HepG2 (cell line): Measurements from ENCODE around the gene DLL3. TPM values are rescaled to one million over a fixed set of nuclear protein-coding genes. Genes with fewer than 3 reads are reported as not detected.

Source experiments
- ARNT2 ChIP-seq: sonication (generic); formaldehyde crosslinking; IDR thresholded peaks from 2 replicates; pipeline ENCODE4 v1.8.0; 2022; ENCODE audit warnings: mild to moderate bottlenecking, low read depth, missing genetic modification reagents, moderate library complexity
- ASH2L ChIP-seq: fragments of 300-600, 200-600 bp; sonication (generic); IDR thresholded peaks from 2 replicates; pipeline ENCODE4 v1.7.0; 2017; ENCODE audit warnings: low read depth, mild to moderate bottlenecking, moderate library complexity, mixed read lengths, low read length; ENCODE audit not compliant: insufficient read length
- ATF7 ChIP-seq, 2 experiments: fragments of 450-650 bp in 1 of 2; sonication (generic) in 1 of 2; formaldehyde crosslinking in 1 of 2; IDR thresholded peaks; 2 replicates each; pipeline versions ENCODE4 v1.4.0 to v1.6.1; 2016 to 2020; ENCODE audit warnings: antibody characterized with exemption in 1 of 2, mild to moderate bottlenecking in 1 of 2, missing genetic modification reagents in 1 of 2
- CBFB ChIP-seq: sonication (generic); formaldehyde crosslinking; IDR thresholded peaks from 2 replicates; pipeline ENCODE4 v1.4.0; 2020; ENCODE audit warnings: missing genetic modification reagents
- CHCHD3 ChIP-seq: sonication (generic); formaldehyde crosslinking; IDR thresholded peaks from 2 replicates; pipeline ENCODE4 v1.8.0; 2022; ENCODE audit warnings: mild to moderate bottlenecking, missing genetic modification reagents, moderate library complexity
- DR1 ChIP-seq: sonication (generic); formaldehyde crosslinking; IDR thresholded peaks from 2 replicates; pipeline ENCODE4 v1.8.0; 2021; ENCODE audit warnings: mild to moderate bottlenecking, missing genetic modification reagents, inconsistent platforms
- FIP1L1 ChIP-seq: fragments of 200-400 bp; formaldehyde crosslinking; IDR thresholded peaks from 2 replicates; pipeline ENCODE4 v1.6.1; 2018; ENCODE audit warnings: low read depth, mild to moderate bottlenecking, low read length, moderate library complexity, borderline replicate concordance; ENCODE audit not compliant: insufficient read depth
- FOXC1 ChIP-seq: sonication (generic); formaldehyde crosslinking; IDR thresholded peaks from 2 replicates; pipeline ENCODE4 v1.8.0; 2022; ENCODE audit warnings: mild to moderate bottlenecking, missing genetic modification reagents, borderline replicate concordance
- FOXP1 ChIP-seq, 2 experiments: fragments of 450-650 bp in 1 of 2; IDR thresholded peaks; 2 replicates each; pipeline ENCODE4 v1.6.1; 2017 to 2018; ENCODE audit warnings: antibody characterized with exemption in 1 of 2
- IRF2 ChIP-seq: IDR thresholded peaks from 2 replicates; pipeline ENCODE4 v1.6.1; 2018; ENCODE audit warnings: missing genetic modification reagents, missing compliant biosample characterization
- MTERF4 ChIP-seq: sonication (generic); formaldehyde crosslinking; IDR thresholded peaks from 2 replicates; pipeline ENCODE4 v1.8.0; 2023; ENCODE audit warnings: mild to moderate bottlenecking, missing genetic modification reagents
- MYC ChIP-seq: sonication (generic); formaldehyde crosslinking; IDR thresholded peaks from 2 replicates; pipeline ENCODE4 v1.9.0; 2021; ENCODE audit warnings: missing genetic modification reagents, borderline replicate concordance
- NAIF1 ChIP-seq: sonication (generic); formaldehyde crosslinking; IDR thresholded peaks from 2 replicates; pipeline ENCODE4 v1.5.0; 2020; ENCODE audit warnings: mild to moderate bottlenecking, missing genetic modification reagents, borderline replicate concordance
- NR0B2 ChIP-seq: sonication (generic); formaldehyde crosslinking; IDR thresholded peaks from 2 replicates; pipeline ENCODE4 v1.4.0; 2020; ENCODE audit warnings: mild to moderate bottlenecking, missing genetic modification reagents
- NR3C1 ChIP-seq: sonication (generic); formaldehyde crosslinking; IDR thresholded peaks from 2 replicates; pipeline ENCODE4 v1.4.0; 2020; ENCODE audit warnings: missing genetic modification reagents
- RXRA ChIP-seq: sonication (generic); formaldehyde crosslinking; IDR thresholded peaks from 2 replicates; pipeline ENCODE4 v1.5.1; 2020; ENCODE audit warnings: missing genetic modification reagents
- SKI ChIP-seq: fragments of 450-650 bp; IDR thresholded peaks from one replicate; pipeline ENCODE4 v1.6.1; 2018; ENCODE audit warnings: mild to moderate bottlenecking; ENCODE audit not compliant: partially characterized antibody
- SPEN ChIP-seq: sonication (generic); formaldehyde crosslinking; IDR thresholded peaks from 2 replicates; pipeline ENCODE4 v1.5.1; 2020; ENCODE audit warnings: low read depth, mild to moderate bottlenecking, missing genetic modification reagents
- STAG1 ChIP-seq: sonication (generic); formaldehyde crosslinking; IDR thresholded peaks from 2 replicates; pipeline ENCODE4 v1.4.0; 2020; ENCODE audit warnings: missing genetic modification reagents
- THRA ChIP-seq: sonication (generic); formaldehyde crosslinking; IDR thresholded peaks from 2 replicates; pipeline ENCODE4 v1.4.0; 2020; ENCODE audit warnings: missing genetic modification reagents, borderline replicate concordance
- YY1 ChIP-seq: IDR thresholded peaks from 2 replicates; pipeline ENCODE4 v1.6.1; 2011; ENCODE audit warnings: low read length, low read depth, moderate library complexity, mild to moderate bottlenecking; ENCODE audit not compliant: insufficient read depth, insufficient replicate concordance
- ZFP82 ChIP-seq: sonication (generic); formaldehyde crosslinking; IDR thresholded peaks from 2 replicates; pipeline ENCODE4 v1.5.1; 2020; ENCODE audit warnings: mild to moderate bottlenecking, missing genetic modification reagents, borderline replicate concordance
- ZNF558 ChIP-seq: sonication (generic); formaldehyde crosslinking; IDR thresholded peaks from 2 replicates; pipeline ENCODE4 v1.9.0; 2022; ENCODE audit warnings: mild to moderate bottlenecking, missing genetic modification reagents, borderline replicate concordance
- ZNF777 ChIP-seq: sonication (generic); formaldehyde crosslinking; IDR thresholded peaks from 2 replicates; pipeline ENCODE4 v1.4.0; 2020; ENCODE audit warnings: missing genetic modification reagents
- polyA plus RNA-seq, 8 experiments: library from polyadenylated mRNA; depleted of rRNA in 3 of 8; stranded (reverse) in 7 of 8; unstranded in 1 of 8; fragments of >200 nt; fragmentation: Illumina TruSeq in 4 of 8; extraction: Trizol in 4 of 8; gene quantifications; 2 replicates each; pipeline versions ENCODE4 v1.2.1 to v1.2.3, GENCODE V29; 2011 to 2016; ENCODE audit warnings: low read depth in 4 of 8, missing spikeins in 1 of 8, mixed read lengths in 1 of 8; ENCODE audit not compliant: insufficient read depth in 1 of 8
- total RNA-seq, 5 experiments: library from RNA; depleted of rRNA; stranded (reverse); fragments of >200 nt; fragmentation: Illumina TruSeq; extraction: Trizol; gene quantifications; 2 replicates each; pipeline ENCODE4 v1.2.3, GENCODE V29; 2016; ENCODE audit warnings: low read depth in 1 of 5
- TF ChIP-seq, protein P1 (sequence below): IDR thresholded peaks from 2 replicates; pipeline ENCODE4 v1.6.1; 2016; ENCODE audit warnings: missing compliant biosample characterization, missing genetic modification reagents, borderline replicate concordance

The DLL3 gene
- total and polyA plus RNA-seq, 2 of the 13 experiments (the other 11 are each of a cell fraction or from before 2014, with no cell fraction given): 0.35 to 0.55 TPM

GRCh38 chr19:39539518-39540332, 41.0 kb downstream of the DLL3 start, which contains the start of gene EID2 (continued):
- TF ChIP-seq ZNF558 (CRISPR knock-in tag) (peak; percentile 38; the same call in 1 of the 2 replicates), RXRA (CRISPR knock-in tag) (peak; percentile 70), FOXP1 (IDR thresholded peaks at IDR 0.05) (no peak), FOXP1 (CRISPR knock-in tag; IDR thresholded peaks at IDR 0.05) (no peak), NAIF1 (CRISPR knock-in tag) (peak; percentile 98), MTERF4 (no peak; the same call in 1 of the 2 replicates), ASH2L (peak; percentile 65), ATF7 (IDR thresholded peaks at IDR 0.05) (no peak), ATF7 (CRISPR knock-in tag; IDR thresholded peaks at IDR 0.05) (no peak), IRF2 (CRISPR knock-in tag) (peak; percentile 58; the same call in 1 of the 2 replicates), CBFB (CRISPR knock-in tag) (no peak), NR0B2 (CRISPR knock-in tag) (peak; percentile 65; the same call in 1 of the 2 replicates), NR3C1 (CRISPR knock-in tag) (no peak), FIP1L1 (no peak), SKI (peak; percentile 37), DR1 (CRISPR knock-in tag) (0 out of 2 replicates have a peak, but pooled peaks have one; percentile 65), STAG1 (peak; percentile 69), ZNF777 (CRISPR knock-in tag) (no peak; the same call in 1 of the 2 replicates), THRA (CRISPR knock-in tag) (peak; percentile 69), MYC (CRISPR knock-in tag) (peak; percentile 75), FOXC1 (CRISPR knock-in tag) (no peak; the same call in 1 of the 2 replicates), SPEN (CRISPR knock-in tag) (peak; percentile 77; the same call in 1 of the 2 replicates), ARNT2 (CRISPR knock-in tag) (peak; percentile 59; the same call in 1 of the 2 replicates), ZFP82 (no peak), YY1 (peak; percentile 82), CHCHD3 (CRISPR knock-in tag) (no peak)
- TF ChIP-seq, protein P1, sequence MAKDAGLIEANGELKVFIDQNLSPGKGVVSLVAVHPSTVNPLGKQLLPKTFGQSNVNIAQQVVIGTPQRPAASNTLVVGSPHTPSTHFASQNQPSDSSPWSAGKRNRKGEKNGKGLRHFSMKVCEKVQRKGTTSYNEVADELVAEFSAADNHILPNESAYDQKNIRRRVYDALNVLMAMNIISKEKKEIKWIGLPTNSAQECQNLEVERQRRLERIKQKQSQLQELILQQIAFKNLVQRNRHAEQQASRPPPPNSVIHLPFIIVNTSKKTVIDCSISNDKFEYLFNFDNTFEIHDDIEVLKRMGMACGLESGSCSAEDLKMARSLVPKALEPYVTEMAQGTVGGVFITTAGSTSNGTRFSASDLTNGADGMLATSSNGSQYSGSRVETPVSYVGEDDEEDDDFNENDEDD (CRISPR knock-in tag): peak; percentile 64; the same call in 1 of the 2 replicates
